OCI-LY1 (cell line): ENCODE results near the gene GNAI2.

Source experiments
- EZH2 ChIP-seq: fragments of 200-600 bp; sonication (generic), shearing (Covaris generic); IDR thresholded peaks from 2 replicates; pipeline ENCODE4 v1.8.0; 2017; ENCODE audit warnings: borderline replicate concordance, mixed run types, mild to moderate bottlenecking, antibody characterized with exemption, low read length, moderate library complexity, mixed read lengths
- TF ChIP-seq, protein P1 (sequence below): fragments of 200-600 bp; sonication (generic), shearing (Covaris generic); IDR thresholded peaks from 2 replicates; pipeline ENCODE4 v1.5.1; 2017; ENCODE audit warnings: mild to moderate bottlenecking, antibody characterized with exemption, low read length, moderate library complexity, mixed read lengths

GRCh38 chr3:50275141-50275995, 39.4 kb downstream of the GNAI2 start:
- TF ChIP-seq, protein P1, sequence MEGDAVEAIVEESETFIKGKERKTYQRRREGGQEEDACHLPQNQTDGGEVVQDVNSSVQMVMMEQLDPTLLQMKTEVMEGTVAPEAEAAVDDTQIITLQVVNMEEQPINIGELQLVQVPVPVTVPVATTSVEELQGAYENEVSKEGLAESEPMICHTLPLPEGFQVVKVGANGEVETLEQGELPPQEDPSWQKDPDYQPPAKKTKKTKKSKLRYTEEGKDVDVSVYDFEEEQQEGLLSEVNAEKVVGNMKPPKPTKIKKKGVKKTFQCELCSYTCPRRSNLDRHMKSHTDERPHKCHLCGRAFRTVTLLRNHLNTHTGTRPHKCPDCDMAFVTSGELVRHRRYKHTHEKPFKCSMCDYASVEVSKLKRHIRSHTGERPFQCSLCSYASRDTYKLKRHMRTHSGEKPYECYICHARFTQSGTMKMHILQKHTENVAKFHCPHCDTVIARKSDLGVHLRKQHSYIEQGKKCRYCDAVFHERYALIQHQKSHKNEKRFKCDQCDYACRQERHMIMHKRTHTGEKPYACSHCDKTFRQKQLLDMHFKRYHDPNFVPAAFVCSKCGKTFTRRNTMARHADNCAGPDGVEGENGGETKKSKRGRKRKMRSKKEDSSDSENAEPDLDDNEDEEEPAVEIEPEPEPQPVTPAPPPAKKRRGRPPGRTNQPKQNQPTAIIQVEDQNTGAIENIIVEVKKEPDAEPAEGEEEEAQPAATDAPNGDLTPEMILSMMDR: no peak
- no peak for TF ChIP-seq EZH2
